Panc1 (cell line): ENCODE results near the gene LRIG2. TPM values are rescaled to one million over a fixed set of nuclear protein-coding genes. Genes with fewer than 3 reads are reported as not detected.
A peak's percentile ranks its signal among the peaks of the same experiment; 100 is the strongest.
"Not testable (repeated sequence)": the region's sequence is repeated elsewhere in the genome, so short reads cannot be mapped to it uniquely, and the experiment has no call there.

ENCODE experiments used
- ATAC-seq: fragments of 200-7000 bp; cut with Tn5 transposase; 2 replicates; pipeline ENCODE4 v1.9.1; 2020; ENCODE audit warnings: mild to moderate bottlenecking, moderate library complexity
- BruUV-seq: library from RNA; stranded (reverse); fragments of 400-500 nt; replicated peaks from 2 replicates; lab custom pipeline; 2021; lab: Mats Ljungman, UMichigan
- CTCF ChIA-PET: fragments of 300-600 bp; sonication (Branson Sonifier 250); formaldehyde crosslinking; loops from one replicate; lab custom pipeline; 2022; ENCODE audit warnings: antibody characterized with exemption; lab: Charles Lee
- POLR2A ChIA-PET: fragments of 300-600 bp; sonication (Branson Sonifier 250); formaldehyde crosslinking; loops from one replicate; lab custom pipeline; 2022; ENCODE audit warnings: antibody characterized with exemption; lab: Charles Lee
- DNase-seq: peaks from one replicate; pipeline ENCODE4 v3.0.0-alpha.2; 2010; ENCODE audit warnings: low read depth, low spot score
- H3K27ac ChIP-seq: 2 replicates; pipeline ENCODE4 v1.5.1; 2011; ENCODE audit warnings: mild to moderate bottlenecking, low read length, inconsistent platforms
- H3K27me3 ChIP-seq: fragments of 200-500 bp; sonication (Bioruptor generic); 2 replicates; pipeline ENCODE4 v1.6.0; 2014; ENCODE audit warnings: low read length, inconsistent platforms; ENCODE audit not compliant: control insufficient read depth, insufficient read depth
- H3K36me3 ChIP-seq: fragments of 200-500 bp; sonication (Bioruptor generic); 2 replicates; pipeline ENCODE4 v1.5.1; 2014; ENCODE audit warnings: inconsistent platforms, mild to moderate bottlenecking, low read length, moderate library complexity; ENCODE audit not compliant: control insufficient read depth, insufficient read depth
- H3K4me1 ChIP-seq: 2 replicates; pipeline ENCODE4 v1.5.1; 2011; ENCODE audit warnings: inconsistent platforms, mild to moderate bottlenecking, low read length, moderate library complexity; ENCODE audit not compliant: control insufficient read depth, insufficient read depth
- H3K4me3 ChIP-seq, 2 experiments: 2 replicates each; pipeline ENCODE4 v1.5.1; 2011 to 2012; ENCODE audit warnings: low read depth in 2 of 2, low read length in 2 of 2, mild to moderate bottlenecking in 2 of 2, inconsistent platforms in 1 of 2, moderate library complexity in 1 of 2
- H3K9me3 ChIP-seq: fragments of 200-500 bp; sonication (Bioruptor generic); 2 replicates; pipeline ENCODE4 v1.5.1; 2014; ENCODE audit warnings: low read depth, mild to moderate bottlenecking, inconsistent platforms, low read length, moderate library complexity; ENCODE audit not compliant: control insufficient read depth, insufficient read depth
- POLR2AphosphoS5 ChIP-seq: IDR thresholded peaks from 2 replicates; pipeline ENCODE4 v1.6.1; 2012; ENCODE audit warnings: mild to moderate bottlenecking, low read depth, low read length, moderate library complexity
- REST ChIP-seq, 2 experiments: IDR thresholded peaks; 2 replicates each; pipeline ENCODE4 v1.6.1; 2011 to 2012; ENCODE audit warnings: low read depth in 2 of 2, control low read depth in 1 of 2, low read length in 1 of 2, mild to moderate bottlenecking in 1 of 2, moderate library complexity in 1 of 2; ENCODE audit not compliant: insufficient read depth in 1 of 2
- SIN3A ChIP-seq: IDR thresholded peaks from 2 replicates; pipeline ENCODE4 v1.6.1; 2012; ENCODE audit warnings: low read depth, mild to moderate bottlenecking, low read length, moderate library complexity, borderline replicate concordance; ENCODE audit not compliant: insufficient read depth
- TCF7L2 ChIP-seq: IDR thresholded peaks from 2 replicates; pipeline ENCODE4 v1.6.1; 2011; ENCODE audit warnings: mild to moderate bottlenecking, low read depth, low read length, inconsistent platforms
- in situ Hi-C: cut with HindIII; loops from 2 replicates; pipeline ENCODE4 v1.10.0; 2016; ENCODE audit warnings: low sequenced_read_pairs, low pct_unique_long_range_greater_than_20kb
- intact Hi-C: fragments of 100-400 bp; cut with micrococcal nuclease; formaldehyde crosslinking; loops from one replicate; pipeline ENCODE4 v1.10.0; 2022; ENCODE audit not compliant: unreplicated experiment
- total RNA-seq: library from RNA; stranded (reverse); gene quantifications from one replicate; pipeline ENCODE4 v1.2.1, GENCODE V29; 2021; ENCODE audit not compliant: unreplicated experiment
- TF ChIP-seq, protein P1 (sequence below): fragments of 450-650 bp; IDR thresholded peaks from 2 replicates; pipeline ENCODE4 v1.5.1; 2017; ENCODE audit warnings: mild to moderate bottlenecking

The LRIG2 gene
- total RNA-seq, 1 experiment from 2014 or later, result 8.9 TPM

DNA sequence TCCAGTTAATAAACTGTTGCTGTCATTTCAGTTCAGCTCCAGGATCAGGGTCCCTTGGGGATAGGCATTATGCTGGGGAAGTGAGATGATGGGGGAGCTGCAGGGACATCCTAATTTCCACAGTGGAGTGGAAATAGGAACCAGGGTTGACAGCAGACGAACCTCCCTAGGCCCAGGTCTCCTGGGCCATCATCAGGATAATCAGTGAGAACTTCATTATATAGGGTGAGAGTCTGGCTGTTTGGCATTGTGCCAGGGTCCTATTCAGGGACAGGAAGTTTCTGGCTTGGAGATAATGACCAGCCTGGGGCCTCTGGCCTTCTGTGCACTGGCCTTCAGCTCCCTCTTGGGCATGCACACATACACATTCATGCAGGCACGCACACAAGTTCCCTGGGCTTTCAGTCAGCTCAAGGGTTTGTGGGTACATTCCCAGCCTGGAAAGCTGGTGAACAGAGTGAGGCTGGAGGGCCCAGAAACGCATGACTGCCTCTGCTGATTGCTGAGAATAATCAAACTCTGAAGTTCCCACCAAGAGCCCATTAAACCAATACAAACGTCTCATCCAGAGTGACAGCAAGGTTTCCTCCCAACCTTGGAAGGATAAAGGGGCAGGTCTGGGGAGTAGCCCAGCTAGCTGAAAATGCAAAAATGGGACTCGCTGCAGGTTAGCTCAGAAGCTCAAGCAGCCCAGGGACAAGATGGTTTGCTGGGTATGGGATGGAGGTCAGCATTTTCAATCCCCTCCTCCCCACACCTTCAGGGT lies 13.9 kb upstream of the LRIG2 start:
- no peak for TF ChIP-seq SIN3A
- TF ChIP-seq TCF7L2, result no peak
- no peak for TF ChIP-seq POLR2AphosphoS5
- intact Hi-C loops (no loop called here), in situ Hi-C loops (no loop called here)
- ChIA-PET CTCF (no interaction called here), POLR2A (no interaction called here)
- ATAC-seq (no peak), DNase-seq (no peak)
- Histone ChIP-seq H3K27ac (no peak overlapping the region), H3K4me1 (no peaks in the 10 kb centered on the region), H3K9me3 (no peaks in the 10 kb centered on the region), H3K36me3 (no peaks in the 10 kb centered on the region), H3K4me3 (no peak overlapping the region), H3K27me3 (no peaks in the 10 kb centered on the region)
- no TSS peak for BruUV-seq

- H3K36me3 ChIP-seq, DNase-seq, H3K27ac ChIP-seq, H3K4me1 ChIP-seq, H3K4me3 ChIP-seq, POLR2A ChIA-PET, H3K9me3 ChIP-seq, ATAC-seq, H3K27me3 ChIP-seq, CTCF ChIA-PET, in situ Hi-C loops, BruUV-seq, intact Hi-C loops: not testable (repeated sequence)
Measured at GRCh38 chr1:113063456-113063855, 9.5 kb upstream of the LRIG2 start.

GRCh38 chr1:113072141-113072756 lies 749 bp upstream of the LRIG2 start:
- TF ChIP-seq, protein P1, sequence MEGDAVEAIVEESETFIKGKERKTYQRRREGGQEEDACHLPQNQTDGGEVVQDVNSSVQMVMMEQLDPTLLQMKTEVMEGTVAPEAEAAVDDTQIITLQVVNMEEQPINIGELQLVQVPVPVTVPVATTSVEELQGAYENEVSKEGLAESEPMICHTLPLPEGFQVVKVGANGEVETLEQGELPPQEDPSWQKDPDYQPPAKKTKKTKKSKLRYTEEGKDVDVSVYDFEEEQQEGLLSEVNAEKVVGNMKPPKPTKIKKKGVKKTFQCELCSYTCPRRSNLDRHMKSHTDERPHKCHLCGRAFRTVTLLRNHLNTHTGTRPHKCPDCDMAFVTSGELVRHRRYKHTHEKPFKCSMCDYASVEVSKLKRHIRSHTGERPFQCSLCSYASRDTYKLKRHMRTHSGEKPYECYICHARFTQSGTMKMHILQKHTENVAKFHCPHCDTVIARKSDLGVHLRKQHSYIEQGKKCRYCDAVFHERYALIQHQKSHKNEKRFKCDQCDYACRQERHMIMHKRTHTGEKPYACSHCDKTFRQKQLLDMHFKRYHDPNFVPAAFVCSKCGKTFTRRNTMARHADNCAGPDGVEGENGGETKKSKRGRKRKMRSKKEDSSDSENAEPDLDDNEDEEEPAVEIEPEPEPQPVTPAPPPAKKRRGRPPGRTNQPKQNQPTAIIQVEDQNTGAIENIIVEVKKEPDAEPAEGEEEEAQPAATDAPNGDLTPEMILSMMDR, result no peak
- TF ChIP-seq REST (IDR thresholded peaks at IDR 0.05; ENCODE audit: insufficient read depth in 1 of 2, low read depth in 2 of 2, low read length in 1 of 2), result no peak
- TF ChIP-seq SIN3A, result no peak
- no peak for TF ChIP-seq TCF7L2
- TF ChIP-seq POLR2AphosphoS5, result no peak
- in situ Hi-C loops, result no loop called here
- intact Hi-C loops, result no loop called here
- BruUV-seq, result no TSS peak
- H3K9me3 ChIP-seq, result no peaks in the 10 kb centered on the region
- ATAC-seq (no peak), DNase-seq (no peak)
- CTCF ChIA-PET, result interaction anchor here (0.8 to 1.3 kb wide), 8 partner anchors 16 to 357 kb away, joined by 3 to 10 read pairs (median 4); partner anchors contain the start of gene PPM1J
- H3K36me3 ChIP-seq, result peaks cover 3% of the 10 kb centered on the region
- peaks cover 9% of the 10 kb centered on the region for H3K4me1 ChIP-seq
- H3K4me3 ChIP-seq, result peak overlapping the region; percentile 86 to 88
- POLR2A ChIA-PET, result no interaction called here
- no peak overlapping the region; the same call in 1 of the 2 replicates for H3K27ac ChIP-seq
- H3K27me3 ChIP-seq, result no peaks in the 10 kb centered on the region
